GM11168 (cell line): ENCODE results near the gene COL16A1.

Experiments used
- in situ Hi-C: fragments of 300-500 bp; cut with MboI; formaldehyde crosslinking; loops from one replicate; pipeline ENCODE4 v1.12.0; 2022; ENCODE audit warnings: low sequenced_read_pairs; ENCODE audit not compliant: unreplicated experiment

The COL16A1 gene

GRCh38 chr1:31689854-31690253 is 14.0 kb downstream of the COL16A1 start:
- in situ Hi-C loops, result no loop called here

- in situ Hi-C loops, result no loop called here
These were observed 14.4 kb downstream of the COL16A1 start for GRCh38 chr1:31689379-31689778.

GRCh38 chr1:31688233-31688918 is 15.4 kb downstream of the COL16A1 start:
- in situ Hi-C loops, result no loop called here

GRCh38 chr1:31687601-31688000 is 16.2 kb downstream of the COL16A1 start:
- in situ Hi-C loops, result no loop called here

GRCh38 chr1:31685795-31686194 is 18.0 kb downstream of the COL16A1 start:
- in situ Hi-C loops, result no loop called here

GRCh38 chr1:31683997-31684396 is 19.8 kb downstream of the COL16A1 start:
- in situ Hi-C loops, result no loop called here

- in situ Hi-C loops, result no loop called here
These were observed 22.4 kb downstream of the COL16A1 start for GRCh38 chr1:31681415-31681814.

GRCh38 chr1:31679676-31680230 is 24.1 kb downstream of the COL16A1 start:
- in situ Hi-C loops, result no loop called here

- in situ Hi-C loops, result no loop called here
These were observed 24.7 kb downstream of the COL16A1 start for GRCh38 chr1:31679091-31679490.

- in situ Hi-C loops, result no loop called here
These were observed 25.1 kb downstream of the COL16A1 start for GRCh38 chr1:31678681-31679080.

GRCh38 chr1:31677949-31678348 is 25.9 kb downstream of the COL16A1 start:
- in situ Hi-C loops, result no loop called here

GRCh38 chr1:31677401-31677800 is 26.4 kb downstream of the COL16A1 start:
- in situ Hi-C loops, result no loop called here

GRCh38 chr1:31675756-31676155 is 28.1 kb downstream of the COL16A1 start:
- in situ Hi-C loops, result no loop called here

GRCh38 chr1:31675161-31675560 is 28.7 kb downstream of the COL16A1 start:
- in situ Hi-C loops, result no loop called here

- in situ Hi-C loops, result no loop called here
These were observed 29.2 kb downstream of the COL16A1 start for GRCh38 chr1:31674626-31675025.

GRCh38 chr1:31673433-31673832 is 30.4 kb downstream of the COL16A1 start:
- in situ Hi-C loops, result no loop called here

GRCh38 chr1:31672986-31673385 is 30.8 kb downstream of the COL16A1 start:
- in situ Hi-C loops, result no loop called here

GRCh38 chr1:31671561-31672201 is 32.1 kb downstream of the COL16A1 start:
- in situ Hi-C loops, result no loop called here

- in situ Hi-C loops, result no loop called here
These were observed 32.7 kb downstream of the COL16A1 start for GRCh38 chr1:31671147-31671546.

GRCh38 chr1:31670593-31670964 is 33.2 kb downstream of the COL16A1 start:
- in situ Hi-C loops, result no loop called here

- in situ Hi-C loops, result loop anchor here (5.0 to 10.0 kb wide), 2 partner anchors 37 to 125 kb away; no protein-coding TSS in a partner anchor
These were observed 33.8 kb downstream of the COL16A1 start for GRCh38 chr1:31669786-31670592.
